HepG2 (cell line): Measurements from ENCODE around the gene SLIT1. TPM values are rescaled to one million over a fixed set of nuclear protein-coding genes. Genes with fewer than 3 reads are reported as not detected.

Source experiments
- ATAC-seq: fragments of 200-7000 bp; cut with Tn5 transposase; 3 replicates; pipeline ENCODE4 v1.9.1; 2020; ENCODE audit warnings: mild to moderate bottlenecking, moderate library complexity
- BruUV-seq: library from RNA; stranded (reverse); fragments of 400-500 nt; replicated peaks from 2 replicates; lab custom pipeline; 2021; lab: Mats Ljungman, UMichigan
- CTCF ChIA-PET: fragments of 300-600 bp; formaldehyde crosslinking; extraction: SDS; loops from one replicate; lab custom pipeline; 2021; ENCODE audit warnings: low total read pairs, inconsistent platforms, low intra/inter-chr PET ratio; lab: Yijun Ruan, JAX
- POLR2A ChIA-PET: fragments of 350-600 bp; sonication (Branson Sonifier 250); formaldehyde crosslinking; loops from one replicate; lab custom pipeline; 2020; ENCODE audit warnings: antibody characterized with exemption, inconsistent platforms; lab: Yijun Ruan, JAX
- DNase-seq: peaks from one replicate; pipeline ENCODE4 v3.0.0-alpha.2; 2015; ENCODE audit warnings: low spot score
- FAIRE-seq: peaks from 3 replicates; lab custom pipeline; 2011; peaks lifted over from hg19 to GRCh38; lab: Jason Lieb, UNC
- H2AFZ ChIP-seq: one replicate; pipeline ENCODE4 v1.6.1; 2011; ENCODE audit warnings: low read length, inconsistent platforms
- H3K27ac ChIP-seq: fragments of 300-600 bp; 3 replicates; pipeline ENCODE4 v1.8.0; 2011; ENCODE audit warnings: mixed run types, mild to moderate bottlenecking, mixed read lengths, low read length, inconsistent platforms; ENCODE audit not compliant: insufficient read depth; ENCODE audit errors: extremely low read length
- H3K27me3 ChIP-seq, 2 experiments: fragments of 200-600 bp in 1 of 2; 2 replicates in 1 of 2; 3 replicates in 1 of 2; pipeline versions ENCODE4 v1.6.0 to v1.8.0; 2011; ENCODE audit warnings: low read length in 2 of 2, mild to moderate bottlenecking in 2 of 2, moderate library complexity in 2 of 2, inconsistent platforms in 1 of 2; ENCODE audit not compliant: insufficient read depth in 2 of 2, control insufficient read depth in 1 of 2
- H3K36me3 ChIP-seq, 2 experiments: fragments of 200-600 bp in 1 of 2; replicated peaks in 1 of 2; 2 replicates in 1 of 2; 3 replicates in 1 of 2; pipeline versions ENCODE4 v1.5.1 to v1.8.0; 2011; ENCODE audit warnings: low read length in 2 of 2, inconsistent platforms in 1 of 2; ENCODE audit not compliant: insufficient read depth in 2 of 2, control insufficient read depth in 1 of 2
- H3K4me1 ChIP-seq: 2 replicates; pipeline ENCODE4 v1.5.1; 2012; ENCODE audit warnings: low read length, inconsistent platforms; ENCODE audit not compliant: insufficient read depth
- H3K4me2 ChIP-seq: 2 replicates; pipeline ENCODE4 v1.6.0; 2011; ENCODE audit warnings: low read depth, low read length, inconsistent platforms
- H3K4me3 ChIP-seq, 3 experiments: fragments of 200-600 bp in 1 of 3; sonication (generic), shearing (Covaris generic) in 1 of 3; replicated peaks in 1 of 3; 2 replicates each; pipeline ENCODE4 v1.5.1; 2011 to 2016; ENCODE audit warnings: low read length in 3 of 3, inconsistent platforms in 2 of 3, low read depth in 2 of 3, mild to moderate bottlenecking in 2 of 3, control low read depth in 1 of 3, mixed read lengths in 1 of 3; ENCODE audit not compliant: insufficient read depth in 1 of 3
- H3K79me2 ChIP-seq: one replicate; pipeline ENCODE4 v1.6.1; 2011; ENCODE audit warnings: low read length, inconsistent platforms; ENCODE audit not compliant: insufficient read depth
- H3K9ac ChIP-seq: 2 replicates; pipeline ENCODE4 v1.6.0; 2011; ENCODE audit warnings: mild to moderate bottlenecking, low read depth, low read length, inconsistent platforms; ENCODE audit not compliant: insufficient read depth
- H3K9me3 ChIP-seq: 2 replicates; pipeline ENCODE4 v1.5.1; 2012; ENCODE audit warnings: mild to moderate bottlenecking, low read length
- H4K20me1 ChIP-seq: 2 replicates; pipeline ENCODE4 v1.6.0; 2011; ENCODE audit warnings: inconsistent platforms, mild to moderate bottlenecking, low read length, moderate library complexity; ENCODE audit not compliant: insufficient read depth
- HOXA7 ChIP-seq: sonication (generic); formaldehyde crosslinking; IDR thresholded peaks from 2 replicates; pipeline ENCODE4 v1.8.1; 2022; ENCODE audit warnings: mild to moderate bottlenecking, missing genetic modification reagents, moderate library complexity
- MAZ ChIP-seq, 2 experiments: sonication (generic) in 1 of 2; formaldehyde crosslinking in 1 of 2; IDR thresholded peaks; 2 replicates each; pipeline versions ENCODE4 v1.5.0 to v1.6.1; 2012 to 2020; ENCODE audit warnings: low read depth in 2 of 2, mild to moderate bottlenecking in 2 of 2, borderline replicate concordance in 1 of 2, improper control_type of control experiment in 1 of 2, low read length in 1 of 2, missing genetic modification reagents in 1 of 2, moderate library complexity in 1 of 2
- MYNN ChIP-seq: sonication (generic); formaldehyde crosslinking; IDR thresholded peaks from 2 replicates; pipeline ENCODE4 v1.4.0; 2020; ENCODE audit warnings: mild to moderate bottlenecking, low read depth, missing genetic modification reagents
- SP140L ChIP-seq: sonication (generic); formaldehyde crosslinking; IDR thresholded peaks from 2 replicates; pipeline ENCODE4 v1.4.0; 2020; ENCODE audit warnings: missing genetic modification reagents, borderline replicate concordance
- WIZ ChIP-seq: sonication (generic); formaldehyde crosslinking; IDR thresholded peaks from 2 replicates; pipeline ENCODE4 v1.5.1; 2020; ENCODE audit warnings: mild to moderate bottlenecking, missing genetic modification reagents
- ZNF138 ChIP-seq: sonication (generic); formaldehyde crosslinking; IDR thresholded peaks from 2 replicates; pipeline ENCODE4 v1.5.0; 2020; ENCODE audit warnings: mild to moderate bottlenecking, low read depth, missing genetic modification reagents
- WGBS: methylation state at CpG from one replicate; pipeline ENCODE4 v1.1.6; 2017; ENCODE audit warnings: low lambda C conversion rate; 5-methylcytosine and 5-hydroxymethylcytosine counted together
- in situ Hi-C: cut with HindIII; loops from 2 replicates; pipeline ENCODE4 v1.10.0; 2017; ENCODE audit warnings: low pct_unique_long_range_greater_than_20kb; ENCODE audit not compliant: extremely low pct_ligation_motif_present
- intact Hi-C: fragments of 100-400 bp; cut with micrococcal nuclease; formaldehyde crosslinking; loops from one replicate; pipeline ENCODE4 v1.10.0; 2022; ENCODE audit not compliant: unreplicated experiment
- polyA plus RNA-seq, 8 experiments: library from polyadenylated mRNA; depleted of rRNA in 3 of 8; stranded (reverse) in 7 of 8; unstranded in 1 of 8; fragments of >200 nt; fragmentation: Illumina TruSeq in 4 of 8; extraction: Trizol in 4 of 8; gene quantifications; 2 replicates each; pipeline versions ENCODE4 v1.2.1 to v1.2.3, GENCODE V29; 2011 to 2016; ENCODE audit warnings: low read depth in 4 of 8, missing spikeins in 1 of 8, mixed read lengths in 1 of 8; ENCODE audit not compliant: insufficient read depth in 1 of 8
- total RNA-seq, 5 experiments: library from RNA; depleted of rRNA; stranded (reverse); fragments of >200 nt; fragmentation: Illumina TruSeq; extraction: Trizol; gene quantifications; 2 replicates each; pipeline ENCODE4 v1.2.3, GENCODE V29; 2016; ENCODE audit warnings: low read depth in 1 of 5
- TF ChIP-seq, protein P1 (sequence below): sonication (generic); formaldehyde crosslinking; IDR thresholded peaks from 2 replicates; pipeline ENCODE4 v1.4.0; 2020; ENCODE audit warnings: missing genetic modification reagents
- TF ChIP-seq, protein P2 (sequence below): sonication (generic); formaldehyde crosslinking; IDR thresholded peaks from one replicate; pipeline ENCODE4 v1.5.1; 2020; ENCODE audit warnings: mild to moderate bottlenecking, missing genetic modification reagents; ENCODE audit errors: not compliant biosample characterization

The SLIT1 gene
- total and polyA plus RNA-seq, 2 of the 13 experiments (the other 11 are each of a cell fraction or from before 2014, with no cell fraction given) = 0.09 to 0.33 TPM

DNA sequence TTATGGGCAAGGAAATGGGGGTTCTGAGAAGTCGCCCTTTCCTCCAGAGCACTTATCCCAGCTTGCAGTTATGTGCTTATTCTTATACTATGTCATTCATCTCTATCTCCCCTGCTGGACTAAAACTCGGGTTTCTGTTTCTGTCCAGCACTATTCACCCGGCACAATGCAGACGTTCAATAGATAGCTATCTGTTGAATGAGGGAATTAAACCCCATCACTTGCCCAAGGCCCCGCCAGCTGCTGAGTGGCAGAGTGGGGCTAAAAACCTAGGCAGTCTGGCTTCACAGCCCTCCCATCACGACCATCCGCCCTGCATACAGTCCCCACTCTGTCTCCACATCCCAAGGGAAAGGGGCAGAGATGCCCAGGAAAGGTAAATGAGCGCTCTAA lies 5.4 kb downstream of the SLIT1 start:
- Histone ChIP-seq H4K20me1 (no peaks in the 10 kb centered on the region), H3K9me3 (no peaks in the 10 kb centered on the region), H3K4me1 (peaks cover 14% of the 10 kb centered on the region), H3K79me2 (no peaks in the 10 kb centered on the region), H3K9ac (no peak overlapping the region), H3K36me3 (no peaks in the 10 kb centered on the region), H3K27ac (no peak overlapping the region), H2AFZ (no peak overlapping the region), H3K27me3 (peaks cover 17 to 98% of the 10 kb centered on the region in 2 experiments), H3K4me3 (no peak overlapping the region), H3K4me2 (no peak overlapping the region; the same call in 1 of the 2 replicates)
- ATAC-seq (no peak), DNase-seq (no peak), FAIRE-seq (no peak)
- WGBS = 27% methylated on average over 8 of the region's 8 CpGs
- TF ChIP-seq HOXA7 (no peak), WIZ (CRISPR knock-in tag) (no peak), SP140L (CRISPR knock-in tag) (no peak), MYNN (CRISPR knock-in tag) (no peak), ZNF138 (no peak), MAZ (IDR thresholded peaks at IDR 0.05; ENCODE audit: borderline replicate concordance, low read depth, low read length) (no peak), MAZ (CRISPR knock-in tag; IDR thresholded peaks at IDR 0.05; ENCODE audit: low read depth) (no peak)
- TF ChIP-seq, protein P1, sequence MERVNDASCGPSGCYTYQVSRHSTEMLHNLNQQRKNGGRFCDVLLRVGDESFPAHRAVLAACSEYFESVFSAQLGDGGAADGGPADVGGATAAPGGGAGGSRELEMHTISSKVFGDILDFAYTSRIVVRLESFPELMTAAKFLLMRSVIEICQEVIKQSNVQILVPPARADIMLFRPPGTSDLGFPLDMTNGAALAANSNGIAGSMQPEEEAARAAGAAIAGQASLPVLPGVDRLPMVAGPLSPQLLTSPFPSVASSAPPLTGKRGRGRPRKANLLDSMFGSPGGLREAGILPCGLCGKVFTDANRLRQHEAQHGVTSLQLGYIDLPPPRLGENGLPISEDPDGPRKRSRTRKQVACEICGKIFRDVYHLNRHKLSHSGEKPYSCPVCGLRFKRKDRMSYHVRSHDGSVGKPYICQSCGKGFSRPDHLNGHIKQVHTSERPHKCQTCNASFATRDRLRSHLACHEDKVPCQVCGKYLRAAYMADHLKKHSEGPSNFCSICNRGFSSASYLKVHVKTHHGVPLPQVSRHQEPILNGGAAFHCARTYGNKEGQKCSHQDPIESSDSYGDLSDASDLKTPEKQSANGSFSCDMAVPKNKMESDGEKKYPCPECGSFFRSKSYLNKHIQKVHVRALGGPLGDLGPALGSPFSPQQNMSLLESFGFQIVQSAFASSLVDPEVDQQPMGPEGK (CRISPR knock-in tag) = no peak
- TF ChIP-seq, protein P2, sequence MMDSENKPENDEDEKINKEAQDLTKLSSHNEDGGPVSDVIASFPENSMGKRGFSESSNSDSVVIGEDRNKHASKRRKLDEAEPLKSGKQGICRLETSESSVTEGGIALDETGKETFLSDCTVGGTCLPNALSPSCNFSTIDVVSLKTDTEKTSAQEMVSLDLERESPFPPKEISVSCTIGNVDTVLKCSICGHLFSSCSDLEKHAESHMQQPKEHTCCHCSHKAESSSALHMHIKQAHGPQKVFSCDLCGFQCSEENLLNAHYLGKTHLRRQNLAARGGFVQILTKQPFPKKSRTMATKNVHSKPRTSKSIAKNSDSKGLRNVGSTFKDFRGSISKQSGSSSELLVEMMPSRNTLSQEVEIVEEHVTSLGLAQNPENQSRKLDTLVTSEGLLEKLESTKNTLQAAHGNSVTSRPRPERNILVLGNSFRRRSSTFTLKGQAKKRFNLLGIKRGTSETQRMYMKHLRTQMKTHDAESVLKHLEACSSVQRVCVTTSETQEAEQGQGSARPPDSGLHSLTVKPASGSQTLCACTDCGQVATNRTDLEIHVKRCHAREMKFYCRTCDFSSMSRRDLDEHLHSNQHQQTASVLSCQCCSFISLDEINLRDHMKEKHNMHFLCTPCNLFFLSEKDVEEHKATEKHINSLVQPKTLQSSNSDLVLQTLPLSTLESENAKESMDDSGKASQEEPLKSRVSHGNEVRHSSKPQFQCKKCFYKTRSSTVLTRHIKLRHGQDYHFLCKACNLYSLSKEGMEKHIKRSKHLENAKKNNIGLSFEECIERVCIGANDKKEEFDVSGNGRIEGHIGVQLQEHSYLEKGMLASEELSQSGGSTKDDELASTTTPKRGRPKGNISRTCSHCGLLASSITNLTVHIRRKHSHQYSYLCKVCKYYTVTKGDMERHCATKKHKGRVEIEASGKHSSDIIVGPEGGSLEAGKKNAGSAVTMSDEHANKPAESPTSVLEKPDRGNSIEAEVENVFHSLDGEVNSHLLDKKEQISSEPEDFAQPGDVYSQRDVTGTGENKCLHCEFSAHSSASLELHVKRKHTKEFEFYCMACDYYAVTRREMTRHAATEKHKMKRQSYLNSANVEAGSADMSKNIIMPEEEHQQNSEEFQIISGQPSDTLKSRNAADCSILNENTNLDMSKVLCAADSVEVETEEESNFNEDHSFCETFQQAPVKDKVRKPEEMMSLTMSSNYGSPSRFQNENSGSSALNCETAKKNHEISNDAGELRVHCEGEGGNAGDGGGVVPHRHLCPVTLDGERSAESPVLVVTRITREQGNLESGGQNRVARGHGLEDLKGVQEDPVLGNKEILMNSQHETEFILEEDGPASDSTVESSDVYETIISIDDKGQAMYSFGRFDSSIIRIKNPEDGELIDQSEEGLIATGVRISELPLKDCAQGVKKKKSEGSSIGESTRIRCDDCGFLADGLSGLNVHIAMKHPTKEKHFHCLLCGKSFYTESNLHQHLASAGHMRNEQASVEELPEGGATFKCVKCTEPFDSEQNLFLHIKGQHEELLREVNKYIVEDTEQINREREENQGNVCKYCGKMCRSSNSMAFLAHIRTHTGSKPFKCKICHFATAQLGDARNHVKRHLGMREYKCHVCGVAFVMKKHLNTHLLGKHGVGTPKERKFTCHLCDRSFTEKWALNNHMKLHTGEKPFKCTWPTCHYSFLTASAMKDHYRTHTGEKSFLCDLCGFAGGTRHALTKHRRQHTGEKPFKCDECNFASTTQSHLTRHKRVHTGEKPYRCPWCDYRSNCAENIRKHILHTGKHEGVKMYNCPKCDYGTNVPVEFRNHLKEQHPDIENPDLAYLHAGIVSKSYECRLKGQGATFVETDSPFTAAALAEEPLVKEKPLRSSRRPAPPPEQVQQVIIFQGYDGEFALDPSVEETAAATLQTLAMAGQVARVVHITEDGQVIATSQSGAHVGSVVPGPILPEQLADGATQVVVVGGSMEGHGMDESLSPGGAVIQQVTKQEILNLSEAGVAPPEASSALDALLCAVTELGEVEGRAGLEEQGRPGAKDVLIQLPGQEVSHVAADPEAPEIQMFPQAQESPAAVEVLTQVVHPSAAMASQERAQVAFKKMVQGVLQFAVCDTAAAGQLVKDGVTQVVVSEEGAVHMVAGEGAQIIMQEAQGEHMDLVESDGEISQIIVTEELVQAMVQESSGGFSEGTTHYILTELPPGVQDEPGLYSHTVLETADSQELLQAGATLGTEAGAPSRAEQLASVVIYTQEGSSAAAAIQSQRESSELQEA (CRISPR knock-in tag) = no peak
- intact Hi-C loops = loop anchor here (5.0 to 10.0 kb wide), 2 partner anchors 46 to 98 kb away; no protein-coding TSS in a partner anchor
- BruUV-seq = no TSS peak
- in situ Hi-C loops = no loop called here
- CTCF ChIA-PET = interaction anchor here (0.7 to 2.6 kb wide), 5 partner anchors 9 to 108 kb away, joined by 3 to 16 read pairs (median 3); no protein-coding TSS in a partner anchor
- POLR2A ChIA-PET = interaction anchor here (1.4 kb wide), 1 partner anchor 42 kb away, joined by 6 read pairs; no protein-coding TSS in a partner anchor
